ENCODE measurements around the gene FAM174B.

DNA sequence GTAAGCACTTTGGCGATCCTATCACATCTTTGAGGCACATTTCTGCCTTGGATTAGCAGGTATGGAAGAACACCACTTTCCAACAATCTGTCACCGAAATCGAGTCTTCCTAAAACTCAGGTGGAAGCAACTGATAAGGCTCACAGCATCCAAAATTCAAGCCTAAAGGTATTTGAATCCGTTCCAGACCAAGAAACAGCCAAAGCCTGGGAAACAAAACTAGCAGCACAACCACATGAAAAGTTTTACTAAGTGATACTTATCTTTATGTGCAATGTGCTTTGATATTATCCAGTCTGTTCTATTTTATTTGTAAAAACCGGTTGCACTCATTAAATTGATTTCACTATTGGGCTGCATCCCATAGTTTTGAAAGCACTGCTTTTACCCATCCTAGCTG lies 40.5 kb upstream of the FAM174B start:
- TF ChIP-seq, protein P1, sequence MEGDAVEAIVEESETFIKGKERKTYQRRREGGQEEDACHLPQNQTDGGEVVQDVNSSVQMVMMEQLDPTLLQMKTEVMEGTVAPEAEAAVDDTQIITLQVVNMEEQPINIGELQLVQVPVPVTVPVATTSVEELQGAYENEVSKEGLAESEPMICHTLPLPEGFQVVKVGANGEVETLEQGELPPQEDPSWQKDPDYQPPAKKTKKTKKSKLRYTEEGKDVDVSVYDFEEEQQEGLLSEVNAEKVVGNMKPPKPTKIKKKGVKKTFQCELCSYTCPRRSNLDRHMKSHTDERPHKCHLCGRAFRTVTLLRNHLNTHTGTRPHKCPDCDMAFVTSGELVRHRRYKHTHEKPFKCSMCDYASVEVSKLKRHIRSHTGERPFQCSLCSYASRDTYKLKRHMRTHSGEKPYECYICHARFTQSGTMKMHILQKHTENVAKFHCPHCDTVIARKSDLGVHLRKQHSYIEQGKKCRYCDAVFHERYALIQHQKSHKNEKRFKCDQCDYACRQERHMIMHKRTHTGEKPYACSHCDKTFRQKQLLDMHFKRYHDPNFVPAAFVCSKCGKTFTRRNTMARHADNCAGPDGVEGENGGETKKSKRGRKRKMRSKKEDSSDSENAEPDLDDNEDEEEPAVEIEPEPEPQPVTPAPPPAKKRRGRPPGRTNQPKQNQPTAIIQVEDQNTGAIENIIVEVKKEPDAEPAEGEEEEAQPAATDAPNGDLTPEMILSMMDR (IDR thresholded peaks at IDR 0.05 in 2 of 3, conservative IDR thresholded peaks at IDR 0.05 in 1 of 3; ENCODE audit: borderline replicate concordance in 1 of 3, insufficient read depth in 1 of 3, low read depth in 2 of 3, low read length in 2 of 3) = no peak
- TF ChIP-seq JUND (IDR thresholded peaks at IDR 0.05) (no peak), POLR2AphosphoS5 (IDR thresholded peaks at IDR 0.05; ENCODE audit: low read depth, low read length) (no peak), CEBPB (IDR thresholded peaks at IDR 0.05; ENCODE audit: low read depth) (no peak), EGR1 (IDR thresholded peaks at IDR 0.05; ENCODE audit: low read depth) (no peak), POLR2A (IDR thresholded peaks at IDR 0.05; ENCODE audit: borderline replicate concordance, extremely low read depth, insufficient read depth, insufficient read length) (no peak)

Data from HCT116 (cell line).